Adrenal gland (tissue), 5 donors: ENCODE data around the gene FBXO24.

Source experiments
- CTCF ChIP-seq, 6 experiments: fragments of 450-650 bp in 4 of 6; fragments of 200-600 bp in 2 of 6; sonication (generic) in 1 of 6; IDR thresholded peaks; 1 replicate in 5 of 6; 2 replicates in 1 of 6; pipeline versions ENCODE4 v1.5.1 to v1.8.0; 2016 to 2021; ENCODE audit warnings: antibody characterized with exemption in 6 of 6, mild to moderate bottlenecking in 2 of 6, moderate library complexity in 1 of 6
- POLR2A ChIP-seq, 2 donors: fragments of 450-650 bp; IDR thresholded peaks; one replicate each; pipeline ENCODE4 v1.6.1; 2017; ENCODE audit warnings: antibody characterized with exemption in 2 of 2, mild to moderate bottlenecking in 2 of 2, moderate library complexity in 1 of 2
- donor health status: DM: no; HTN: no; CAD: no.

DNA sequence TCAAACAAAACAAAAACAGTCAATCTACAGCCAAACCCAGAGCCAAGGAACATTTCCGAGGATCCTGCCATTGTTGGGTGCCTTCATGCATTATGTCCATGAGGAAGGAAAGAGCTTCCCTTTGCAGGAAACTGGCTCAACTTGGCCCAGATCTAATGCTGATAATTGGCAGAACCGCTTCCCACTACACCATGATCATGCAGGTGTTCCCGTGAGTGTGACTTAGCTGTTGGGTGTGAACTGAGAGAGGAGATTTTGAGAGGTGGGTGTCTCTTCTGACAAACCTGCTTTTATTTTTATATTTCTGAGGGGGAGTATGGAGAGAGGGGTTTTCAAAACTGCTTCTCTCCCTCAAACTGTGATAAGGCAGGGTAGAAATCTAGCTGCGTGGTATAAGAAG is 27.0 kb upstream of the FBXO24 start:
- TF ChIP-seq CTCF (IDR thresholded peaks at IDR 0.05) (no peak), POLR2A (IDR thresholded peaks at IDR 0.05) (no peak)
